AG04450 (cell line): Measurements from ENCODE around the gene BAG3. TPM values are rescaled to one million over a fixed set of nuclear protein-coding genes. Genes with fewer than 3 reads are reported as not detected.
A peak's percentile ranks its signal among the peaks of the same experiment; 100 is the strongest.

Experiments
- CTCF ChIA-PET: fragments of 300-600, 350-600 bp; formaldehyde crosslinking; extraction: SDS; loops from one replicate; lab custom pipeline; 2022; ENCODE audit warnings: antibody characterized with exemption, inconsistent platforms; lab: Charles Lee
- POLR2A ChIA-PET: fragments of 350-600 bp; formaldehyde crosslinking; extraction: SDS; loops from one replicate; lab custom pipeline; 2021; ENCODE audit warnings: antibody characterized with exemption, inconsistent platforms; lab: Yijun Ruan, JAX
- DNase-seq: peaks from one replicate; pipeline ENCODE4 v3.0.0-alpha.2; 2011; ENCODE audit warnings: low read depth, low spot score
- H3K27ac ChIP-seq: one replicate; pipeline ENCODE4 v1.5.1; 2012; ENCODE audit warnings: low read depth, low read length, control low read depth
- H3K27me3 ChIP-seq: one replicate; pipeline ENCODE4 v1.6.0; 2012; ENCODE audit warnings: low read length; ENCODE audit not compliant: control insufficient read depth, insufficient read depth
- H3K4me3 ChIP-seq: 2 replicates; pipeline ENCODE4 v1.5.1; 2011; ENCODE audit warnings: mild to moderate bottlenecking, low read depth, low read length, control low read depth
- H3K9me3 ChIP-seq: 2 replicates; pipeline ENCODE4 v1.5.1; 2012; ENCODE audit warnings: low read length; ENCODE audit not compliant: control insufficient read depth, insufficient read depth
- CTCF ChIP-seq: IDR thresholded peaks from 2 replicates; pipeline ENCODE4 v1.5.1; 2011; ENCODE audit warnings: low read depth, low read length, control low read depth, inconsistent platforms
- polyA minus RNA-seq: library from RNA; depleted of rRNA, polyadenylated mRNA; stranded (reverse); fragments of >200 nt; gene quantifications from 2 replicates; pipeline ENCODE4 v1.2.3, GENCODE V29; 2011; rRNA and poly(A)+ RNA removed
- polyA plus RNA-seq: library from polyadenylated mRNA; depleted of rRNA; stranded (reverse); fragments of >200 nt; gene quantifications from 2 replicates; pipeline ENCODE4 v1.2.3, GENCODE V29; 2011; rRNA removed

Gene BAG3
- 12.7 and 20.1 TPM in 2 replicates for polyA plus RNA-seq
- polyA minus RNA-seq: 12.1 and 15.8 TPM in 2 replicates

GRCh38 chr10:119650692-119651513 is at the start of gene BAG3:
Gene BAG3, plus strand, starts transcription at chr10:119651380. Its CDS starts 296 bp downstream, at chr10:119651676.
- DNase-seq: peak; percentile 86
- no peaks in the 10 kb centered on the region for H3K9me3 ChIP-seq
- POLR2A ChIA-PET: interaction anchor here (0.5 to 1.8 kb wide), 22 partner anchors 10 to 550 kb away, joined by 3 to 11 read pairs (median 4); partner anchors contain the start of genes INPP5F, MCMBP, RGS10 and TIAL1
- peak within 1 kb of the TSS; percentile 83 for H3K27ac ChIP-seq
- TF ChIP-seq CTCF: no peak
- peak within 1 kb of the TSS; percentile 92 for H3K4me3 ChIP-seq
- no peaks in the 10 kb centered on the region for H3K27me3 ChIP-seq
- CTCF ChIA-PET: interaction anchor here (0.6 kb wide), 1 partner anchor 28 kb away, joined by 6 read pairs; no protein-coding TSS in a partner anchor

GRCh38 chr10:119602241-119603095 is 48.7 kb upstream of the BAG3 start:
- no peak overlapping the region for H3K4me3 ChIP-seq
- POLR2A ChIA-PET: interaction anchor here (0.6 to 1.1 kb wide), 2 partner anchors 59 to 60 kb away, joined by 3 read pairs; partner anchors contain the start of gene RGS10
- H3K27ac ChIP-seq: no peak overlapping the region
- no peaks in the 10 kb centered on the region for H3K27me3 ChIP-seq
- TF ChIP-seq CTCF: peak; percentile 63
- CTCF ChIA-PET: interaction anchor here (0.5 to 3.0 kb wide), 12 partner anchors 9 to 404 kb away, joined by 3 to 17 read pairs (median 4); no protein-coding TSS in a partner anchor
- no peak for DNase-seq
- no peaks in the 10 kb centered on the region for H3K9me3 ChIP-seq

- Histone ChIP-seq H3K27me3 (no peaks in the 10 kb centered on the region), H3K9me3 (no peaks in the 10 kb centered on the region), H3K4me3 (no peak overlapping the region), H3K27ac (no peak overlapping the region)
- no peak for TF ChIP-seq CTCF
- CTCF ChIA-PET: interaction anchor here (0.6 kb wide), 1 partner anchor 492 kb away, joined by 3 read pairs; no protein-coding TSS in a partner anchor
- POLR2A ChIA-PET: no interaction called here
- DNase-seq: no peak
These were observed 46.7 kb upstream of the BAG3 start for GRCh38 chr10:119604468-119604867.

GRCh38 chr10:119608316-119609155 is 42.6 kb upstream of the BAG3 start:
- Histone ChIP-seq H3K9me3 (no peaks in the 10 kb centered on the region), H3K27ac (no peak overlapping the region), H3K27me3 (no peaks in the 10 kb centered on the region), H3K4me3 (no peak overlapping the region)
- CTCF ChIA-PET: interaction anchor here (0.5 to 1.9 kb wide), 16 partner anchors 9 to 1127 kb away, joined by 3 to 19 read pairs (median 4); no protein-coding TSS in a partner anchor
- POLR2A ChIA-PET: interaction anchor here (0.6 kb wide), 1 partner anchor 54 kb away, joined by 11 read pairs; no protein-coding TSS in a partner anchor
- peak; percentile 65 for TF ChIP-seq CTCF
- no peak for DNase-seq
